Midbrain (tissue), 1 donor: ENCODE results near the gene TSPAN19.
"Not testable (repeated sequence)": the region's sequence is repeated elsewhere in the genome, so short reads cannot be mapped to it uniquely, and the experiment has no call there.

Source experiments
- DNase-seq: peaks from one replicate; lab custom pipeline; 2025; lab: John Stamatoyannopoulos, UW

Gene TSPAN19

DNA sequence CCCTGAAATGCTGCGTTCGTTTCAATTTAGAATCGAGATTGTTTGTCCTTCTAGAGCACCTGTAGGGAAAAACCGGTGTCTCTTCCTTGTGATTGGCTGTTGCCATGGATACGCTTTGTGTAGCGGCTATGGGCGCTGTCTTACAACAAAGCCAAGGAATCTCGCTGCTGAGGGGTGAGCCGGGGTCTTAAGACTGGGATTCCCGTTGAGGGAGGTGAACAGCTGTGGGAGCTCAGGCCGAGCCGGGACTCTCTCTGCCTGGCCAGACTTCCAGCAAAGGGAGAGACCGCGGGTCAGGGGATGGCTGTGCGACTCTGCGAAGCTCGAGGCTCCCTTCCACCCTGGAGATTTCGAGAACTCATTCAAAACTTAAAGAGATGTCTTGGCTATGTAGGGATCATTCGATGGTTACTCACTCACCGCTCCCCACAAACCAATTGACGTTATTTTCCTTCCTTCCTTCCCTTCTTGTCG is at the start of gene TSPAN19, which contains the start of gene LRRIQ1:
Gene TSPAN19 (minus strand): TSS at position 44 of the 474 bp plus-strand sequence. CDS start 6,331 bp downstream, outside the sequence.
Gene LRRIQ1 (plus strand): TSS at position 118 of the 474 bp plus-strand sequence. CDS start 1,826 bp downstream, outside the sequence.
- peak; percentile 87 for DNase-seq

DNA sequence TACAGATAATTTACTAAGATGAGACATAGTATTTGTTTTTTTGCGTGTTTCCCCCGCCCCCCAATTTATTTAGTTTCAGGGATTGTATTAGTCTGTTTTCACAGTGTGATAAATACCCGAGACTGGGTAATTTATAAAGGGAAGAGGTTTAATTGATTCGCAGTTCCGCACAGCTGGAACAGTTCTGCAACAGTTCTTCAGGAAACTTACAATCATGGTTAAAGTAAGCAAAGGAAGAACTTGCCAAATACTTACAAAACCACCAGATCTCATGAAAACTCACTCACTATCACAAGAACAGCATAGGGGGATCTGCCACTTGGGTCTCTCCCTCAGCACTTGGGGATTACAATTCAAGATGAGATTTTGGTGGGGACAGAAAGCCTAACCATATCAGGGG is 49.0 kb upstream of the TSPAN19 start:
- DNase-seq: no peak

DNA sequence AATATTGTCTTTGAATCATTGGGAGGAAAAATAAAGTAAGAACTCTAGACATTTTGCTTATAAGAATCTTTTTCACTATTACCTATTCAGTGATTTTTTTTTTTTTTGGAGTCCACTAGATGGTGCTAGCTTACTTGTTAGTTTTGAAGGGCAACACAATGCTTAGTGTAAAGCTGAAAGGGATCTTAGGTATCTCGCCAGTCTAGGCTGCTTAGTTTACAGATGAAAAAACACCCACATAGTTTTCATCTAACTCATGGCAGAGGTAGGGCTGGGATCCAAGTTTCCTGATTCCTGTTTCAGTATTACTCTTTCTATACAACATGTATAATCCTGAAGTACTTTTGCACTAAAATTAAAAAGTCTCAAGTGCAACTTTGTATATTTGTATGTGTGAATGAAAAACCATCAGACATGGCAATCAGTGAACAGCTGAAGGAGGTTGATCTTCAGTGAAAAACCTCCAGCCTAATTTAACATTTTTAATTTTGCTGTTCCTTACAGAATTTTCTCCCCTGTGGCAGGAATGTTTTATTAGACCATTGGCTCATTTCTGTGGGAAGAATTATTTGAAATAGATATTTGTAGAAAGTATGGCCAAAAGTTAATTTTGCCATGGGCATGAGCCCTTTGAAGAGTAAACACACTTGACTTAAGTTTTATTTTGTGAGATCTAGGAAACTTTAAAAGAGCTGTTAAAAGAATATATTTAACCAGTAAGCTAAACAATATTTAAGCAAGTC is 40.8 kb upstream of the TSPAN19 start:
- DNase-seq: peak; percentile 52

DNA sequence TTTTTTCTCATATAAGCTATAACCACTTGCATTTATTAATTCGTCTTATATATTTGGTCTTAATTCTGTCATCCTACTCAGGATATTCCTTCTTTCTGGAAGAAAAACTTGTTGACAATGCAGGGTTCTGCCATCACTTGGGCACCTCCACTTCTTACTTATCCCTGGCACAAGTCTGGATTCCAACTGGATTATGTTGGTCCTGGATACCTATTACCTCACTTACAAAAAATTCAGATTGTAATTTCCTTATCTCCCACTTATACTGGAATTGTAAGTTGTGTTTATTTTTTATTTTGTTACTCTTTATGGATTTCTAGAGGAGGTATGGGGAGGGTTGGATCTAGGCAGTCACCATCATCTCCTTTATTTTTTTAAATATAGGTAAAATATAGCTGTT is 36.7 kb upstream of the TSPAN19 start:
- DNase-seq: no peak

DNA sequence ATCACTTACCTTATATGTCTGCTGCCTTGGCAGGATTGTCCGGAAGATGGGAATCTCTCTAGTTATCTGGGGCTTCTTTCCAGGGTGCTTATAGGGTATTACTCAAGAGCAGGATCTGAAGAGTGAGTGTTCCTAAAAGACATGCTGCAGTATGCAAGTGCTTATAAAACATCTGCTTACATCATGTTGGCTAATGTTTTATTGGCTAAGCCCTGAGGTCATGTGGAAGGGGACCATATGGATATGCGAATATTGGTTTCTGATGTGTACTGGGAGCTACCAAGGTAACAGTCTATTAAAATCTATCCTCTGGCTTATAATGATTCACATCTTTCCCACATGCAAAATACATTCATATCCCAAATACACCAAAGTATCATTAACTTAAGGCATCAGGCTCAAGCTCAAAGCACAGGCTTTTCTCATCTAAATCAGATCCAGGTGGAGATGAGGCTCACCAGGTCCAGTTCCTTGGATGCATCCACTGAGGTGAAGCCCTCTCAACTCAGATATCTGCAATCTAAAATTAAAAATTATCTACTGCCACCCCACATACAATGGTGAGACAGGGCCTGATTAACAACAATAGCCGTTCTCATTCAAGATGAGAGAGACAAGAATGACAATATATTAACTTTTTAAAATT is 29.9 kb upstream of the TSPAN19 start:
- no peak for DNase-seq

DNA sequence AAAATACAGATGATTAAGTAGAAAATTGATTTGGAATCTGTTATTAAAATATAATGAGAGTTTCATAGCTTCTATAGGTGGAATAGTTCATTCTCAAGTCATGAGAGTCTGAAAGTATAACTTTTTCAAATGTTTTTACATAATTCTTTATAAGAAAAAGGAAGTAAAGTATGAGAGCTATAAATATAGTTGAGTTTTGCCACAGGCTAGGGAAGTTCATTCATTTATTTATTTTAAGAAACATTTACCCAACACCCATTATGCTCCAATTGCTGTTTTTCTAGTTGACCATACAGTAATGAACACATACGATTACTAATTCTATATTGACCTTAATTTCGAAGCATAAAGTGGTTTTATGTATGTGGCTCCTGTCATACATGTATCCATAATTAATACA is 24.8 kb upstream of the TSPAN19 start:
- no peak for DNase-seq

DNA sequence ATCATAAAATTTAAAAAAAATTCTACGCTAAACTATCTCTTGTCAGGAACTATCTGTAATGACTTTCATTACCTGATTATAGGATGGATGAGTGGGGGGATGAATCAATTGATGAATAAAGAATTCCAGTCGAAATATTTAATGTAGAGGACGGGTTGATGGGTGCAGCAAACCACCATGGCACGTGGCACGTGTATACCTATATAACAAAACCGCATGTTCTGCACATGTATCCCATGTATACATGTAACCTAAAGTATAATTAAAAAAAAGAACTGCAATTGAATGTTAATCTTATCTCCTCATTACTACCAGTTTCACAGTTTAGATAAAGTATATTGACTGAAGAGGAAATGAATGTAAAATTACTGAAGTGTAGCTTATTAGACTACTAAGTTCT is 23.5 kb upstream of the TSPAN19 start:
- DNase-seq: no peak

DNA sequence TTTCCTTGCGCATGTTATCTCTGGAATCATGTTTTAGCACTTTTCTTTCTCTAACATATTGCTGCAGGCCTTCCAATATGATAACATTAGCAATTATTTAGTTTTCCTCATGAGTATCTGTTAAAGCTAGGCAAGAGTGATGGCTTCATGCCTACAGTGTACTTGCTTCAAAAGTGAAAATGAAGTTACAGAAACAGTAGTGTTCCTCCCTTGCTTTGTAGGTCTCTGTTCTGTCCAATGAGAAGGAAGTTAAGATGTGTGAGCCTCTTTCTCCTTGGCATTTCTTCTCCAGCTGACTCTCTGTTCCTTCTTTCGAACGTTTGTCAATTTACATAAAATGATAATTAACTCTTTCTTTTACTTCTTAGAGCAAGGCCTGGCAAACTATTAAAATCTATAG is 22.3 kb upstream of the TSPAN19 start:
- DNase-seq: no peak

DNA sequence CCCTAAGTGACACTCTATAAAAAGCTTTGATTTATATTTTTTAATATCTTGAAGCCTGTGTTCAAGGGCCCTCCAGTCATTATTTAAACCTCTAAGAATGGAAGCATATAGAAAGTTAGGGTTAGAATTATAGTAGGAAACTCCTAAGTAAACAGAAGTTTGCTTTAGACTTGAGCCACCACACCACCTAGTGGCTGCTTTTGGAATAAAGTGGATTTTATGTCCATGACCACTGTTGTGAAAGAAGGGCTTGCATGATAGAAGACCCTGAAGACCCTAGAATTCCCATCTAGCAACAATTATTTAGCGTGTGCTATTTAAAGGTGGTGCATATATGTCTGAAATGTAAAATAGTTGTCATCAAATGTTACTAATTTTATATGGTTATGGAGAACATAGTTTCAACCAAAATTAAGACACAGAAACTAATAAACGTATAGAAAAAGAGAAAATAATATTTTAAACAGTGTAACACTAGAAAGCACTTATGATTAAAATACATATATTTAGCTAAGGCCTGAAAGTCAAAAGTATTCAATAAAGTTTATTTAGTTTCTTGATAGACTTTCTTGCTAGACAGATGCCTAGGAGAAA is 21.4 kb upstream of the TSPAN19 start:
- DNase-seq: peak; percentile 6

DNA sequence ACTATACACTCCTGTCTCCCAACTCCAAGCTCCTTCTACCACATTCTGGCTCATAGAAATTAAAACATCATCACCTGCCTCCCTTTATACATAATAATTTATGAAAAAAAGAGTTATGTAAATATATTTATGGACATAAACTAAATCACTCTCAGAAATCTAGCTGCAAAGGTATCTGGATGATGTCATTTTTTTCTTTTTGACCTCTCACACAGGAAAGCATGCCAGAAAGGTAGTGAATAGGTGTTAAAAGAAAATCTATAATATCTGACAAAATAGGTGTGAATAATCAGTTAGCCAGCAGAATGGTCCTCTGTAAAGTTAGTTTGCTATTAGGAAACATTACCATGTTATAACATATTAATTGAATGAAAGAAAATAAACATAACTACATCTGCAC is 7.8 kb upstream of the TSPAN19 start:
- no peak for DNase-seq

DNA sequence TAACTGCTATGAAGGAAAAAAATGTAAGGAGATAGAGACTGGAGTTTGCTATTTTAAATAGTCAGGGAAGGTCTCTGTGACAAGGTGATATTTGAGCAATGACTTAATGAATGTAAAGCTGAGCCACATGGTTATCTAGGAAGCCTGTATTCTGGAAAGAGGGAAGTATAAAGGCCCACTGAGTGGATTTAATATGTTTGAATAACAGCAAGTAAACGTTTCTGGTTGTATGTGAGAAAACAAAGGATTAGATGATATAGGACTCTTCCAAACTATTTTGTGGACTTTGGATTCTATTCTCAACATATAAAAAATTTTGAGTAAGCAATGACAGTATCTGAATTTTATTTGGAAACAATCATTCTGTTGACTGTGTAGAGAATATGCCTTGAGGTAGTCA is 5.3 kb upstream of the TSPAN19 start:
- DNase-seq: no peak

DNA sequence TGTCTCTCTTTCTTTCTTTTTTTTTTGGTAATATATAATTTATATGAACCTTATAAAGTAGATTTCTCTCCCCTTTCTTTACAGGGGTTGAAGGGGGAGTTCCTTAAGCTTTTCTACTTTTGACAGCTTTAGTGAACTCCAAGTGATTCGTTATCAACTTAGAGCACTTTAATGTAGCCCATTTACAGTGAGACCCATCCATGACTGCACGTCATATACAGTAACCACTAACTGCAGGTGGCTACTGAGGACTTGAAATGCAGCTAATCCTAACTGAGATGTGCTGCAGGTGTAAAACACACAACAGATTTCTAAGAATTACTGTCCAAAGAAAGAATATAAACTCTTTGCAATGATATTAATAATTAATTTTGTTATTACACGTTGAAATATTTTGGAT is 656 bp upstream of the TSPAN19 start:
- DNase-seq: no peak

DNA sequence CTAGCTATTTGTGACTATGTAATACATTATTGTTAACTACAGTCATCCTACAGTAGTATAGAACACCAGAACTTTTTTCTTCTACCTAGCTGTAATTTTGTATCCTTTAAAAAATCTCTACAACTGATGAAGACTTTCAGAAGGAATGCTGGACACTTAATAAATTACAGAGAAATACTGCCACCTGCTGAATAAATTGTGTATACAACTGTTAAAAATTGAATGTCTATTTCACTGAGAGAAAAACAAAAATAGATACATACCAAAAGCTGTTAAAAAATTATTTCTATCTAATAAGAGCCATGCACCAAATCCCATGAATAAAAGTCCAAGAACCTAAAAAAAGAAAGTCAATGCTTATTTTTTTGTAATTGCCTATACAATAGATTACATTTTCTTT is 6.6 kb downstream of the TSPAN19 start:
- peak; percentile 71 for DNase-seq

DNA sequence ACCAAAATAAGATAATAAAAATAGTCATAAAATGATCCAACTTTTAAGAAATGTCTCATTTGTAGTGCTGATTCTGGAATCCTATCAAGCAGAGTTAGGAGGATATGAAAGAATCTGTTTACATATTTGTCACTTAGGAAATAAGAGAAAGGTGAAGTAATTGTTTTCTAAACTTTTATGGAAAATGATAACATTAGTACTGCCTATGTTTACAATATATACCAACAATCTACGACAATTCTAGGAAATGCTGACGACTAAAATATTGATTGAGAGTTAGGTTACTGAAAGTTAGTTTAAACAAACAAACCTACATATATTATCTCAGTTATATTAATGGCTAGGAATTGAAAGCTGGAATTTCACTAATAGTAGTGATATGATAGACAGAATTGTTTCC is 18.0 kb downstream of the TSPAN19 start:
- DNase-seq: no peak

DNA sequence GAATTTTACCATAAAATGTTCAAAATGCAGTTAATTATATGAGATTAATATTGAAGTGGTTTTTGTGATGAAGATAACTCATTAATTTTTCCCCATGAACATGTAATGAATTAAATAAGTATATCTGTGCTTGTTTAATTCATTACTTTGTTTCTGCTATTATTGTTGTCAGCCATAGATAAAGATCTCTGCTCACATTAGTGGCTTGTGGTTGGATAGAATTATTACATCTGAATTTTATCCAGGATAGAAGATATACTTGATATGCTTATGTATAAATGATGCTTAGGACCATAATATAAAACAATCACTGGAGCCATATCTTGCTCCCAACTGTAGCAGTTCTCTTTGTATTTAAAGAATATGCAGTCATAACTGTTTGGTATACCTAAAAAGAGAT is 18.5 kb downstream of the TSPAN19 start:
- DNase-seq: no peak

DNA sequence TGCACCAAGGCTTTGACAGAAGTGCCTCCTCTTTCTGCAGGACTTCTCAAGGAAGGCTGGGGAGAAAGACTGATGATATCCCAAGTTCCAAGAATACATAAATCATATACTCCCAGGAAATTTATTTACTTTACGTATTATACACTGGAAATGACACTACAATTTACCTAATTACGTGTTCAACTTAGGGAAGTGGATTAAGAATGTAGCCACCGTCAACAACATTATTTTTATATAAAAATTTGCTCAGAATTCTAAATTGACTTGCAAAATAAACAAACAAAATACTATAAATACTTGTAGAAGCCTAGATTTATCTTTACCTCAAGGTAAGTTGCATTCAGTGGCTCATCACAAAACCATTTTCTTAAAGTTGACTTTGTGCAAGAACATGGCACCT is 18.9 kb downstream of the TSPAN19 start:
- DNase-seq: no peak

DNA sequence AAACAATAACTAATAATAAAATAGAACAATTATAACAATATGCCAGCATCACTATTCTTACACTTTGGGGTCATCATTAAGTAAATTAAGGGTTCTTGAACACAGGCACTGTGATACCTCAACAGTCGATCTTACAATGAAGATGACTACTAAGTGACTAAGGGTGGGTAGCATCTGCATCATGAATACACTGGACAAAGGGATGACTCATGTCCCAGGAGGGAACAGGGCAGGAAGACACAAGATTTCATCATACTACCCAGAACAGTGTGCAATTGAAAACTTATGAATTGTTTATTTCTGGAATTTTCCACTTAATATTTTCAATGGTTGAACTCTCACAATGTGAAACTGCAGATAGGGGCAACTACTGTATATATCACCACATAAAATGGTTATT is 19.7 kb downstream of the TSPAN19 start:
- DNase-seq: peak; percentile 16

DNA sequence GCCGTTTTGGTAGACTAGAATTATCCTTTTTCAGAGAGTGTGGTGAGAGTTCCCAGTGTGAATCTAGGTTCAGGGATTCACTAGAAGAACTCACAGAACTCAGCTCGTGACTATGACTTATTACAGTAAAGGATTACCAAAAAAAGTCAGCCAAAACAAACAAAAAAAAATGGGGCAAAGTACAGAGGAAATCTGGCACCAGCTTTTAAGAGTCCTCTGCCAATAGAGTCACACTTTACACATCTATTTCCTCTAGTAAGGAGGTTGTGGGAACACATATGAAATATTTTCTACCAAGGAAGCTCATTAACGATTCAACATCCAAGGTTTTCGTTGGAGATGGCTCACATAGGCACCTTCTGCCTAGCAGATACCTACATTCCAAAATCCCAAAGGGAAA is 28.2 kb downstream of the TSPAN19 start:
- DNase-seq: no peak

DNA sequence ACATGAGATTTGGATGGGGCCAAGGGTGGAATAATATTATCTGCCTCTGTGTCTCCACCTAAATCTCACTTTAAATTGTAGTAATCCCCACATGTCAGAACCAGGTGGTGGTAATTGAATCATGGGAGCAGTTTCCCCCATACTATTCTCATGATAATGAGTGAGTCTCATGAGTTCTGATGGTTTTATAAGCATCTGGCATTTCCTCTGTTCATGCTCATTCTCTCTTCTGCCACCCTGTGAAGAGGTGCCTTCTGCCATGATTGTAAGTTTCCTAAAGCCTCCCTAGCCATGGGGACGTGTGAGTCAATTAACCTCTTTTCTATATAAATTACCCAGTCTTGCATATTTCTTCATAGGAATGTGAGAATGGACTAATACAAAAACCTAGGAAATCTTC is 29.9 kb downstream of the TSPAN19 start:
- no peak for DNase-seq

DNA sequence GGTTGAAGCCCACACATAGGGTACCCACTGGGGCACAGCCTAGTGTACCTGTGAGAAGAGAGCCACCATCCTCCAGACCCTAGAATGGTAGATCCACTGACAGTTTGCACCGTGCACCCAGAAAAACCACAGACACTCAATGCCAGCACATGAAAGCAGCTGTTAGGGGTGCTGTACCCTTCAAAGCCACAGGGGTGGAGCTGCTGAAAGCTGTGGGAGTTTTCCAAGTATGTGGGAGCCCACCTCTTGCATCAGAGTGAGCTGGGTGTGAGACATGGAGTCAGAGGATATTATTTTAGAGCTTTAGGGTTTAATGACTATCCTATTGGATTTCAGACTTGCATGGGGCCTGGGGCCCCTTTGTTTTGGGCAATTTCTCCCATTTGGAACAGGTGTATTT is 30.5 kb downstream of the TSPAN19 start:
- DNase-seq: no peak

DNA sequence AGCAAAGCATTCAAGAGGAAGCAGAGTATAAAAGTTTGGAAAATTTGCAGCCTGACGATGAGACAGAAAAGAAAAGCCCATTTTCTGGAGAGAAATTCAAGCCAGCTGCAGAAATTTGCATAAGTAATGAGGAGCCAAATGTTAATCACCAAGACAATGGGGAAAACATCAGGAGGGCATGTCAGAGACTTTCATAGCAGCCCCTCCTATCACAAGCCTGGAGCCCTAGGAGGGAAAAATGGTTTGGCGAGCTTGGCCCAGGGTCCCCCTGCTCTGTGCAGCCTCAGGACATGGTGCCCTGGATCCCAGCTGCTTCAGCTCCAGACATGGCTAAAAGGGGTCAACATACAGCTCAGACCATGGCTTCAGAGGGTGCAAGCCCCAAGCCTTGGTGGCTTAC is 31.0 kb downstream of the TSPAN19 start:
- DNase-seq: not testable (repeated sequence)

DNA sequence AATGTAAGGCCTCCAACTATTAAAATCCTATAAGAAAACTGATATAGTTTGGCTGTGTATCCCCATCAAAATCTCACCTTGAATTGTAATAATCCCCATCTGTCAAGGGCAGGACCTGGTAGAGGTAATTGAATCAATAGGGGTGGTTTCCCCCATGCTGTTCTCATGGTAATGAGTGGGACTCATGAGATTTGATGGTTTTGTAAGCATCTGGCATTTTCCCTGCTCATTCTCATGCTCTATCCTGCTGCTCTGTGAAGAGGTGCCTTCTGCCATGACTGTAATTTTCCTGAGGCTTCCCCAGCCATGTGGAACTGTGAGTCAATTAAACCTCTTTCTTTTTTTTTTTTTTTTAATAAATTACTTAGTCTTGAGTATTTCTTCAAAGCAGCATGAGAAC is 31.9 kb downstream of the TSPAN19 start:
- DNase-seq: no peak

DNA sequence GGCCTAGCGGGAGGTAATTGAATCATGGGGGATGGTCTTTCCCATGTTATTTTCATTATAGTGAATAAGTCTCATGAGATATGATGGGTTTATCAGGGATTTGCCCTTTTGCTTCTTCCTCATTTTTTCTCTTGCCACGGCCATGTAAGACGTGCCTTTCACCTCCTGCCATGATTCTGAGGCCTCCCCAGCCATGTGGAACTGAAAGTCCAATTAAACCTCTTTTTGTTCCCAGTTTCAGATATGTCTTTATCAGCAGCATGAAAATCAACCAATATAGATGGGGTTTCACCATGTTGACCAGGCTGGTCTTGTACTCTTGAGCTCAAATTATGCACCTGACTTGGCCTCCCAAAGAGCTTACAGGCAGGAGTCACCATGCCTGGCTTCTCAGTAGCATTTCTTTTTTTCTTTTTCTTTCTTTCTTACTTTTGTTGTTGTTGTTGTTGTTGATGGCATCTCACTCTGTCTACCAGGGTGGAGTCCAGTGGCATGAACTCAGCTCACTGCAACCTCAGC is 33.2 kb downstream of the TSPAN19 start:
- DNase-seq: no peak
